HG02943 (cell line): ENCODE measurements around the gene RAB22A.

Experiments used
- ATAC-seq: cut with Tn5 transposase; IDR thresholded peaks from one replicate; pipeline ENCODE4 v1.9.1; 2021; ENCODE audit warnings: mild to moderate bottlenecking, low read depth, moderate library complexity; ENCODE audit not compliant: unreplicated experiment

The RAB22A gene

DNA sequence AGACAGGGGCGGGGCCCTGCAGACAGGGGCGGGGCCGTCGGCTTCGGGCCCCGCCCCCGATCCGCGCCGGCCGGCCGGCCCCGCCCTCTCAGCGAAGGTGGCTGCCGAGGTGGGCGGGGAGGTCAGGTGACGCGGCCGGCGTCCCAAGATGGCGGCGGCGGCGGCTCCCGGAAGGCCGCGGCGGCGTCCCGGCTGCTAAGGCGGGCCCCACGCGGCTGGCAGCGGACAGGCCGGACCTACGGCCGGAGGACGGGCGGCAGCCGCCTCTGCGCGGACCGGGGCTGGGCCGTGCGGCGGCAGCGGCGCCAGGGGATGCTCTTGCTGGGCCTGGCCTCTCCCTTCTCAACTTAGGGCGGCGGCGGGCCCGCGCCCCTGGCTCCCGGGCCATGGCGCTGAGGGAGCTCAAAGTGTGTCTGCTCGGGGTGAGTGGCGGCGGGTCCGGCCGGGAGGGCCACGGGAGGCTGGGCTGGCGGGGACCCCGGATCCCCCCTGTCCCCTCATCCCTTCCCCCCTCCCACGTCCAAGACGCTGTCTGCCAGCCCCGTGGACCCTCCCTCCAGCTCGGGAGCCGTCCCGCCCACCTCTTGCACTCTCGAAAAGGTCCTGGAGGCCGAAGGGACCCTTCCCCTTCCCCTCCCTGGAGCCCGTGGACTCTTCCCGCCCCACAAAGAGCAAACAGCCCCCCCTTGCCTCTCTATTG is at the start of gene RAB22A:
RAB22A (plus strand) TSS at position 125 of the 700 bp plus-strand sequence; CDS start at position 387, 262 bp downstream.
- ATAC-seq: peak; percentile 63

DNA sequence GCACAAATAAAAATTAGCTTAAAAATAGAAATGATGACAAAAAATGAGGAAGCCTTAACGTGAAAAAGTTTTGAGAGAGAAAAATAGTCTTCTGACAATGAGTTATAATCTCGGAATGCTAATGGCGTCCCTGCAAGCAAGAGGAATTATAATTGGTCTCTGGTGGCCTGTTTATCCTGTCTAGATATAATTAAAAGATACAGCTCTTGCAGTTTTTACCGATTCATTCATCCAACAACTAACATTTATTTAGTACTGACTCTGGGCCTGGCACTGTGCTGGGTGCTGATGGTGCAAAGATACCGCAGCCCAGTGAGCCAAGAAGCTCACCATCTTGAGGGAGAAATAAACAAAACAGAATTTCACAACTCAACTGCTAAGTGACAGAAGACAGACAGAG is 49.5 kb upstream of the RAB22A start:
- no peak for ATAC-seq

- ATAC-seq: no peak
Measured at GRCh38 chr20:58261660-58262059, 47.9 kb upstream of the RAB22A start.

DNA sequence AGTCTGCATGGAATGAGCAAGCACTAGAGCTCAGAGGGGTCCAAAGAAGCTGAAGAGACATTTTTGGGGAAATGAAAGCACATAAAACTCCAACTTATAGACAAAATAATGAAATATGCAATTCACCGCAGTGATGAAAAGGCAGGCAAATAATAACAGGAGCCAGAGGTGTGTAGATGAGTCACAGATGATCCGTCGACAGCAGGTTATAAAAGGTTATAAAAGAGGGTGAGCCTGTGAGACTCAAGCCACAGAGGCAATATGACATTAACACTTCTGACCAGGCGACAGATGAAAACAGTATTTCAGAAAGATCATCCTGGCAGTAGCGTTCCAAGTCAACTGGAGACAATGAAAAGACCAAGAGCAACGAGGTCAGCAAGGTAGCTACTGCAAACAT is 45.2 kb upstream of the RAB22A start:
- ATAC-seq: no peak

DNA sequence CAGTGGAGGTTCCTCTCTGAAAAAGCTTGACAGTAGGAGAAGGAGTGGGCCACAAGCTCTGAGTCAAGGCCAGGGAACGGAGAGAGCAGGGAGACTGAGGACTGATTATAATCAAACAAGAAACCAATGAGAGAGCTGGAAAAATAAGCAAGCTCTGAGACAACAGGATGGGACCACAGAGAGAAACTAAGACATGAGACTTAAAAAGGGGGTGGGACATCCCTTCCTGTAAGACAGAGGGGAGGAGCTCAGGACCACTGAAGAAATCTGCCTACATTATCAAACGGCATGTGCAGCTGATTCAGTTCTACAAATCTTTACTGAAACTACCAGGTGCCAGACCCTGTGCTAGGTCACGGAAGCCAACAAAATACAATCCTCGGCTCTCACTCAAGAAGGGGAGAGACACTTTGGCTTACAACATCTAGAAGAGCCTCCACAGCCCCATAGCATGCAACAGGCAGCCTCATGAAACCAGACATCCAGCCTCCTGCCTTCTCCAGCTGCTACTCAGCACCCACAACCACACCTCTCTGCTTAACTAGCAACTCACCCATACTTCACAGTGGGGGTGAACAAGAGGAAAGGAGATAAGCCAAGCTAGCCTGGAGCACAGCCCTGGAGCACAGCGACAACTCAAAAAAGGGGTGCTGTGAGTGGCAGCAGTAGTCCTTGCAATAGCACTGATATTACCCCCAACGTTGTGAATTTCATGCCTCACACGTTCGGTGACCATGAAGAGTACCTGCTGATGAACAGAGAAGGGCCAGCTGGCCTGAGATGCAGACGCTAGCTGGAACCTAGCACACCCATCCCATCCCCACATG is 41.9 kb upstream of the RAB22A start:
- no peak for ATAC-seq

DNA sequence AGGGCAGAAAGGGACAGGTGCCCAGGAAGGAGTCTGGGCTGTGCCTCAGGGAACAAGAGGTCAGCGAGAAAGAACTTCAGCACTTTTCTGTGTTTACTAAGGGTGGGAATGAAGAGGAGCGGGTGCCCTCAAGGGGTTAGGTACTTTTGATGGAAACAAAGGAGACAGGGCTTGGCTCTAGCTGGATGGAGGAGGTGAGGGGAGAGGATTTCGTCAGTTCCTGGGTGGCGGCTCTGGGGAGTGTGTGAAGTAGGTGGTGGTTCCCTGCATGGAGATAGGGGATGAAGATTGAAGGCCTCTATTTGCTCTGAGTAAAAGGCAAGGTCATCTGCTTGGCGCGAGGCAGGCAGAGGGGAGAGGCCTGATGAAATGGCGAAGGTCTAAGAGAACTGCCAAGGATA is 41.1 kb upstream of the RAB22A start:
- no peak for ATAC-seq

- ATAC-seq: no peak
Measured at GRCh38 chr20:58268936-58269619, 40.4 kb upstream of the RAB22A start.

- no peak for ATAC-seq
Measured at GRCh38 chr20:58271606-58272351, 37.7 kb upstream of the RAB22A start.

GRCh38 chr20:58274384-58274783 is 35.1 kb upstream of the RAB22A start:
- ATAC-seq: no peak

GRCh38 chr20:58277107-58277506 is 32.4 kb upstream of the RAB22A start:
- ATAC-seq: no peak

- no peak for ATAC-seq
Measured at GRCh38 chr20:58277578-58278472, 31.7 kb upstream of the RAB22A start.

DNA sequence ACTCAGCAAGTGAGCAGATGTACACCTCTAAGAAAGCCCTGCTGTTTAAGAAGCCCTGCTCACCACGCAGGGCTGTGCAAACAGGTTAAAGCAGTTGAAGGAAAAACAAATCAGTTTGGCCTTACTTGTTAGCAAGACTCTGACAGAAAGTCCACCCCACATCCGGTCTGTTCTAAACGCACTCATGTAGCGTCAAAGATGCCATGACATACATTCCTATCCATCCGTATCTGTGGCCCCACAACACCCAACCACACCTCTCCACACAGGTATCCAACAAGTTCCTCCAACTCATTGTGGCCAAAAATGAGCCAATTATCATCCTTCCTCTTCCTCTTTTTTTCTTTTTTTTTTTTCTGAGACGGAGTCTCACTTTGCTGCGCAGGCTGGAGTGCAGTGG is 22.8 kb upstream of the RAB22A start:
- no peak for ATAC-seq

- ATAC-seq: no peak
Measured at GRCh38 chr20:58287638-58288037, 21.9 kb upstream of the RAB22A start.

DNA sequence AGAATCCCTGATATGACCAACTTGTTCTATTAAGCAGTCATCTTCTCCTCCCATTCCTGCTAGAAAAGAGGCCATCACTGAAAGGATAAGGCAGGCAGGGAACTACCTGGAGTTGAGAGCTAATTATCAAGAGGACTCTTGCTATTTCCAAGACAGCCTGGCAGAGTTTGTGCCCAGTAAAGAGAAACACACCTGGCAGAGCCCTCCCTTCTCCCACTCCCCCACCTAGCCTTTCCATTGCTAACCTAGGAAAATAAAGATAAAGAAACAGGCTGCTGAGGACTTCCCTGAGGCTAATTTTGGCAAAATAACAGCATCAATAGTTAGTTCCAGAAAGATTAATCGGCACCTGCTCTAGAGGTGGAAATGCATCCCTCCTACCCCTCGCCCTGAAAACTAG is 20.4 kb upstream of the RAB22A start:
- ATAC-seq: no peak

- no peak for ATAC-seq
Measured at GRCh38 chr20:58293453-58293852, 16.1 kb upstream of the RAB22A start.

- ATAC-seq: no peak
Measured at GRCh38 chr20:58294497-58295455, 14.7 kb upstream of the RAB22A start.

DNA sequence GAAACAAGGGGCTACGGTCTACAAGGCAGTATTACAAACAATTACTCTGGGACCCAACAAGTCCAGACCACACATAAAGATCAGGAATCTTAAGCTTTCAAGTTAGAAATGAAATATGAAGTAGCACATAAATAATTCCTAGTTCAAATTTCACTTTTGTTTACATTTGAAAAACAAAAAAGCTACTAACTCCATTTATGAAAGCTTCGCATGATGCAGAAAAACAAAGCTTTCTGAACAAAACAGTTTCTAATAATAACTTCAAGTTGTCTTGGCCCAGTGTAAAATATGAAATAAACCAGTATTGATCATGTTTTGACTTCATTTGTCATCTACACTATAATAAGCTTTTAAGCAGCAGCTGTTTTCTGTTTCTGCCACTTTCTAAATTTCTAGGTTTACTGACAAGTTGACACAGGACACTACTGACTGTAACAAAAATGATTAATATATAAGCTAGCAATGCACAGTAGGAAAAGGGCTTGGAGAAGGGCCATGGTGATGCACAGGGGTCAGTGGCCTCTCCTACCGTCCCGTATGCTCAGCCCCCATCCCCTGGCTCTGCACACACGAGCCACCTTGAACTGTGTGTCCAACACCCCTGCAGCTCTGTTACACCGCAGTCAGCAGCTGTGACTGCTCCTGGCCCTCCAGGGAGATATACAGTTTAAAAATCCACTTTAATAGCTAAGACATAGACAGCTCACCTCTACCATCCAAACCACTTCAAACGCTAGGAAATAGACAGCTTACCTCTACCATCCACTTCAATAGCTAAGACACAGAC is 13.3 kb upstream of the RAB22A start:
- no peak for ATAC-seq

DNA sequence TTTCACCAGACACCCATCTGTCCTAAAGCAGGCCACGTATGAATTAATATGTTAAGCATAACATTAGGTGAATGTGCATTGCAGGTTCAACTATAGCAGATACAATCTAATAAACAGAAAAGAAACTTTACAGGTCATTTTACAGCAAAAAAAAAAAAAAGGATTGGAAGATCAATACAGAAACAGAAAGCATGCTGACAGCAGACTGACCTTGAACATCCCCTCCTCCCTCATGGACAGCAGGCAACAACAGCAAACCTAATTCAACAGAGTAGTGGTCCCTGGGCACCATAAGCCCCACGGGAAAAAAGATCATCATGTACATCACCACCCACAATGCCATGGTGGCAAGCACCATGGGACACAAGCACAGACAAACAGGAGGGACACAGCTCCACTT is 12.1 kb upstream of the RAB22A start:
- no peak for ATAC-seq
